Stimulated activated CD8-positive, alpha-beta memory T cell treated with anti-CD3 and anti-CD28 coated beads, Interleukin-15, amount 100 ng/mL, for 24 hours (primary cell): Measurements from ENCODE around the gene ZNF678.
"Not testable (repeated sequence)": the region's sequence is repeated elsewhere in the genome, so short reads cannot be mapped to it uniquely, and the experiment has no call there.

Experiments used
- DNase-seq: peaks from one replicate; pipeline ENCODE4 v3.0.0-alpha.2; 2020; ENCODE audit warnings: low read depth

Gene ZNF678

DNA sequence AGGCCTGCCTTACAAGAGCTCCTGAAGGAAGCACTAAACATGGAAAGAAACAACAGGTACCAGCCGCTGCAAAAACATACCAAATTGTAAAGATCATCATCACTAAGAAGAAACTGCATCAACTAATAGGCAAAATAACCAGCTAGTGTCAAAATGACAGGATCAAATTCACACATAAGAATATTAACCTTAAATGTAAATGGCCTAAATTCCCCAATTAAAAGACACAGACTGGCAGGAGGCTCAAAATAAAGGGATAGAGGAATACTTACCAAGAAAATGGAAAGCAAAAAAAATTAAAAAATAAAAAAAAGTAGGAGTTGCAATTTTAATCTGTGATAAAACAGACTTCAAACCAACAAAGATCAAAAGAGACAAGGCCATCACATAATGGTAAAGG lies 11.5 kb upstream of the ZNF678 start:
- not testable (repeated sequence) for DNase-seq

DNA sequence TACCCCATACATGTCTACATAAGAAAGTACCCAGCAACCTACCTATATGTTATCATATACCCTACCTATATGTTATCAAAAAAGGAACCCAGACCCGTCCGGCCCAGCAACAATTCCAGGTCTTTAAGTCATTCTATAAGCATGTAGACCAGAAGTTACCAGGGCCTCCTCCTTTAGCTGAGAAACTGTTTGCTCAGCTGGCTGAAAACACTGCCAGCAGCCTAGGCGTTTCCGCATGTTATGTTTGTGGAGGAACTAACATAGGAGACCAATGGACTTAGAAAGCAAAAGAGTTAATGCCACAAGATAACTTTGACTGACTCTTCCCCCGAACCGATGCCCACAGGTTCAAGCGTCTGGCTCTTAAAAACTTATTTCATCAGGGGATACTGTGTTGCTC lies 7.1 kb upstream of the ZNF678 start:
- no peak for DNase-seq

DNA sequence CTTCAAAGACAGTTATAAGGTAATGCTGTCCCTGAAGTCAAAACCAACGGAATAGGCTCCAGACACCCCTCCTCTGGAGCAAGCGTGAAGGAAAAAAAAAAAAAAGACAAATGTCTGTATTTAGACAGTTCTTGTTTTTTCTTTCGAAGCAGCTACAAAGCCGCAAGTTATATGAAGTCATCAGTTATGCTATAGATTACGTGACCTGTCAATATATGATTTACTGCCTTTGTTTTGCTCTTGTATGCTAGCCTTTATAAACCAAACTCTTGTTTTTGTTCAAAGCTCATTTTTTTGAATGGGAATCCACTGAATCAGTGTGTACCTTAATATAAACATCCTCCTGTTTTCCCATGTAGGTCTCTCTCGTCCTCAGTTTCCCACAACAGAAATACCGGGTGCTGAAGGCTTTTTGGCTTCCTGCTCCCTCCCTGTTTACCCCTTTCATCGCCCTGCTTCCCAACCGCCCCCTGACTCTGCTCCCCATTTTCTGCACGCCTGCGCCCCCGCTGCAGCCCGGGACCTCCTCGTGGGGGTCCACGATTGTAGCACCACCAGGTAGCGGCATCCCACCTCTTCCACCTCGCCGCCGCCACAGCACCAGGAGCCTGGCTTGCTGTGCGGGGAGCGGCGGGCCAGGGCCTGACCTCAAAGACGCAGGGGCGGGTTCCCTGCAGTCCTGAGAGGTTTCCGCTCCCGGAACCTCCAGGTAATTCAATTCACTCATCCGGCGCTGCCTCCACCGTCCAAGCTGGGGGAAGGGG lies 5.2 kb upstream of the ZNF678 start:
- DNase-seq, result no peak

DNA sequence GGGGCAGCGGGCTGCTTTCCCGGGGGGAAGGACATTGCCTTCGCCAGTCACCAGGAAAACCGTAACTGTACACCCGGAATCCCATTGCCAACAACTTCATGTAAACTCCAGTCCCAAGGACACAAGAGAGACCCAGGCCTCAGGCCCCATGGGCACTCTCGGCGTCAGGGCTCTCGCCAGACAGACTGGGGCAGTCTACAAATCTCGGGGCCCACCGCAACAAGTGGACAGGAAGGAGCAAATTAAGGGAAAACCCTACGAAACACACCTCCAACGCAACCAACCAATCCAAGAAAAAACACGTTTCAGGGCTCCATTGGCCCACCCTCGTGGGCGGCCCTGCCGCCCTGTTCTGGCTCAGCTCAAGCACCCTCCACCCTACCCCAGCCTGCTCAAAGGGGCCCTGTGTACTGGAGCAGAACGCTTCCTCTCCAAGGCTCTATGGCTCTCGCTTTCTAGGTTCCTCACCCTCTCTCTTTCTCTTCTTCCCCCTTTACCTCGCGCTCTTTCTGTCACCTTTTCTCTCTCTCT lies 4.6 kb upstream of the ZNF678 start:
- DNase-seq, result no peak

DNA sequence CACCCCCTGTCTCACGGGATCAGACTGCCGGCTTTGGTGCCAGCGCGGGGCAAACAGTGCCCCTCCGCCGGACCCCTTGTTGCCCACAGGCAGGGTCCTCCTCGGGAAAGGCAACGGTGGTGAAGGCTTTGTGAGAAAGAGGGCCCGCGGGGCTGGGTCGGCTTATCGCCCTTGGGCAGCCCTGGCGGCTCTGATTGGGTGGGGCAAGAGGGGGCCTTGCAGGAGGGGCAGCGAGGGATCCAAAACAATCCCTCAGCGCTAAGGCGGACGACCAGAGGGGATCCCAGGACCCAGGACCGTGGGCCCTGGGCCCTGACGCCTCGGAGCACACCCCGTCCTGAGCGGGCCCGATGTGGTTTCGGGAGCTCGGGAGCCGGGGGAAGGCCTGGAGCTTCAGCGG lies 3.9 kb upstream of the ZNF678 start:
- no peak for DNase-seq

DNA sequence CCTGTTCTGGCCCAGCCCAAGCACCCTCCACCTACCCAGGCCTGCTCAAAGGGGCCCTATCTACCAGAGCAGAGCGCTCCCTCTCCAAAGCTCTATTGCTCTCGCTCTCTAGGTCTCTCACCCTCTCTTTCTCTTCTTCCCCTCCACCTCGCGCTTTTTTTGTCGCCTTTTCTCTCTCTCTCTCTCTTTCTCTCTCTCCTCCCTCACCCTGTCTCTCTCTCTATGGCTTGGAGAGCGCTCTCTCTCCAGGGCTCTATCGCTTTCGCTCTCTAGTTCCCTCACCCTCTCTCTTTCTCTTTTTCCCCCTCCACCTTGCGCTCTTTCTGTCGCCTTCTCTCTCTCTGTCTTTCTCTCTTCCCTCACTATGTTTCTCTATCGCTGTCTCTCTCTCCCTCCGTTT lies 3.4 kb upstream of the ZNF678 start:
- no peak for DNase-seq

DNA sequence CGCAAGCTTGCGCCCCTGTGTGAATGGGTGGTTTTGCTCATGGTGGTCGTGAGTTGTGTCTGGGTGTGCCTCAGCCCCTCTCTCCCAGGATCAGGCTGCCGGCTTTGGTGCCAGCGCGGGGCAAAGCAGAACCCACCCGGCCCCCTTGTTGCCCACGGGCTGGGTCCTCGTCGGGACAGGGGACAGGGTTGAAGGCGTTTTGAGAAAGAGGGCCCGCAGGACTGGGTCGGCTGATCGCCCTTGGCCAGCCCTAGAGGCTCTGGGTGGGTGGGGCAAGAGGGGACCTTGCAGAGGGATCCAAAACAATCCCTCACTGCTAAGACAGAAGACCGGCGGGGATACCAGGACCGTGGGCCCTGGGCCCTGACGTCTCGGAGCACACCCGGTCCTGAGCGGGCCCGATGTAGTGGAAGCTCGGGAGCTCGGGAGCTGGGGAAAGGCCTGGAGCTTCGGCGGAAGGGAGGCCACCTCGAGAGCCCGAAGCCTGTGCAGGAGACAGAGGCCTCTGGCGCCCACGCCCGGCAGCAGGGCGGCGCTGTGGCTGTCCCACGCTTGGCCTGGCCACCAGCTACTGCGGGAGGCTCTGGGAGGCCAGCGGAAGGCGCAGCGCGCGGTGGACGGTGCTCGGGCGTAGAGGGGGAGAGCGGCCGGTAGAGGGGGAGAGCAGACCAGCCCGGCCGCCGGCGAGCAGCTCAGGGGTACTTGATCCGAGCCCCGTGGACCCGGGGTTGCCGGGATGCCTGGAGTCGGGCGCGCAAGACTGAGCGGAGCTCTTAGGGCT lies 2.8 kb upstream of the ZNF678 start:
- DNase-seq, result no peak

DNA sequence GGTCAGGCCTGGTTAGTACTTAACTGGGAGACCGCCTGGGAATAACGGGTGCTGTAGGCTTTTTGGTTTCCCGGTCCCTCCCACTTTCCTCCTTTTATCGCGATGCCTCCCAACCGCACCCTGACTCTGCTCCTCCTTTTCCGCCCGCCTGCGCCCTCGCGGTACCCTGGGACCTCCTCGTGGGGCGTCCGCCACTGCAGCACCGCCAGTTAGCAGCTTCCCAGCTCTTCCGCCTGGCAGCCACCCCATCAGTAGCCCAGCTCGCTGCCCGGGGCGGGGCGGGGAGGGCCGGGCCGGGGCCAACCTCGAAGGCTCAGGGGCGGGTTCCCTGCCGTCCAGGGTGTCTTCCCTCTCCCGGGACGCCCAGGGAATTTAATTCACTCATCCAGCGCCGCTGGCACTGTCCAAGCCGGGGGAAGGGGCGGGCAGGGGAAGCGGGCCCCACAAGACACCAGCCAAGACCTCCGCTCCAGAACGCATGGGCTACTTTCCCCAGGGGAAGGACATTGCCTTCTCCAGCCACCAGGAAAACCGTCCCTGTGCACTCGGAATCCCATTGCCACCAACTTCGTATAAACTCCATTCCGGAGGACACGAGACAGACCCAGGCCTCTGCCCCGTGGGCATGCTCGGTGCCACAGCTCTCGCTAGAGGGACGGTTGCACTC lies 2.0 kb upstream of the ZNF678 start:
- DNase-seq, result no peak

DNA sequence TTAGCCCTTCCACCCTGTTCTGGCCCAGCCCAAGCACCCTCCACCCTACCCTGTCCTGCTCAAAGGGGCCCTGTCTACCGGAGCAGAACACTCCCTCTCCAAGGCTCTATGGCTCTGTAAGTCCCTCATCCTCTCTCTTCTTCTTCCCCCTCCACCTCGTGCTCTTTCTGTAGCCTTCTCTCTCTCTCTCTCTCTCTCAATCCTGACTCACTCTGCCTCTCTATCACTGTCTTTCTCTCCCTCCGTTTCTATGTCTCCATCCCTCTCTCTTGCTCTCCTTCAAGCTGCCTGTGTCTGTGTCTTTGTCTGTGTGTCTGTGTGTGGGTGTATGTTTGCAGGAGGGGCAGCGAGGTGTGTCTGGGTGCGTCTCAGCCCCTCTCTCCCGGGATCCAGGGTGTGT lies 1.3 kb upstream of the ZNF678 start:
- DNase-seq, result no peak

DNA sequence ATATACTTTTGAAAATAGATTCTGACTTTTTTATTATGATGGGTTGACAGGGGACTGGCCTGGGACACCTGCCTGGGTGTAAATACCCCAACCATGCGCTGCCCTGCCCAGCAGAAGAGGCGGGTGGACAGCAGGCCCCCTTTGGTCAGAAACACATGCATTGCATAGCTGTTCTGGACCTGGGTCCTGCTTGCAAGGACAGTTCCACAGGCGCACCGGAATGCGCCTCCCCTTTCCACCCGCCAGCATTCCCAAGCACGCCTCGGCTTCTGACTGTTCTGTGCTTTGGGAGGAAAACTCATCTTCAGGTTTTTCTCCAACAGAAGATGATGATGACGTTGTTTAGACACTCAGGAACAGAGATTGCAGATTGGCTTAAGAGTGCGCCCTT lies 428 bp upstream of the ZNF678 start:
- no peak for DNase-seq

DNA sequence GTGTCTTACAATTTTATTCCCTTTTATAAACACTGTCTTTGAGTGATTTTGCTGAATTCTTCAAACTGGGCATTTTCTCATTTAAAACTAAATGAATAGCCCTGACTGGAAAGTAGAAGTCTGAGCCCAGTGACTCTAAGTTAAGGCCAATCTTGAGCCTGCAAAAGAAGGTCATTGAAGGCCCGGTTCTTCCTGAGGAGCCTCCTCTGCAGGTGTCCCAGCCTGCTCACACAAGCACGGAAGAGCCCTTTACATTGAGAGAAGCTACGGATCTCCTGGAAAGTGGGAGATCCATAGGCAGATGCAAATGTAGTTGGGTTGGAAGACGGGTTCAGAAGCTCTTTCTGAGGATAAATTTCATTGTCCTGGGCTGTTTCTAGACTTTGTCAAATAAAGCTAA lies 3.9 kb downstream of the ZNF678 start:
- DNase-seq, result no peak

DNA sequence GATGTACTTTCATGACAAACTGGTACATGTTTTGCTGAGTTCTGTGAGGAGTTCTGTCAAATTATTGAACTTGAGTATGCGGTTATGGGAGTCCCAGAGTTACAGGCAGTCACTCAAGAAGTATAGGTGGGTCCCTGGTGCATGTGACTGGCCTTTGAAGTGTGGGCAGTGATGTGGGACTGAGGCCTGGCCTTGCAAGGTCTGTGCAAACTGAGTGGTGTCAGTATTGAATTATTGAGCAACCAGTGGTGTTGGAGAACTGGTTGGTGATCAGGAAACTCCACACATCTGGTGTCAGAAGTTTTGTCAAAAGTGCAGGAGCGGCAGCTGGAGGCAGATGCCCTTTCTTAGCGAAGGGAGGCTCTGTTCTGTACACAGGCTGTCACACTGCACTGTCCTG lies 5.2 kb downstream of the ZNF678 start:
- no peak for DNase-seq

DNA sequence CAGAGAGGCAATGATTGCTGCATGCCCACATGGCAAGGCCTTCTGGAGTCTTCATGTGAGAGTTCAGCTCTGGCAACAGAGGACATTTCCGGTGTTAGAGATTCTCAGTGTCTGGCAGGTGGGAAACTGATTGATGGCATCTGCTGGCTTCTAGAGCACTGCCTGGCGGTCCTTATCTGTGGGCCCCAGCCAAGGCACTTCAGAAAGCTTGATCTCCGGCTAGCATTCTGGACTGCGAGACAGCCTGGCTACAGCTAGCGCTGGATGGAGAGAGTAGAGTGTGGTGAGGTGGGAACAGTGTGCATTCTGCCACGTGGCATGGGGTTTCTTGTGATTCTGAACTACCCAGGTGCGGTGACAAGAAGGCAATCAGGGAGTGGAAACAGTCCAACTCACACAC lies 9.4 kb downstream of the ZNF678 start:
- DNase-seq, result no peak

DNA sequence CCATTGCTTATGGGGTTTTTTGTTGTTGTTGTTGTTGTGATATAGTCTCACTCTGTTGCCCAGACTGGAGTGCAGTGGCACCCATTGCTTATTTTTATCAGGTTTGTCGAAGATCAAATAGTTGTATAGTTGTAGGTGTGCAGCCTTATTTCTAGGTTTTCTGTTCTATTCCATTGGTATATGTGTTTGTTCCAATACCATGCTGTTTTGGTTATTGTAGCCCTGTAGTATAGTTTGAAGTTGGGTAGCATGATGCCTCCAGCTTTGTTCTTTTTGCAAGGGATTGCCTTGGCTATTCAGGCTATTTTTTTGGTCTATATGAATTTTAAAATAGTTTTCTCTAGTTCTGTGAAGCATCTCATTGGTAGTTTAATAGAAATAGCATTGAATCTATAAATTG lies 11.6 kb downstream of the ZNF678 start:
- DNase-seq, result no peak

DNA sequence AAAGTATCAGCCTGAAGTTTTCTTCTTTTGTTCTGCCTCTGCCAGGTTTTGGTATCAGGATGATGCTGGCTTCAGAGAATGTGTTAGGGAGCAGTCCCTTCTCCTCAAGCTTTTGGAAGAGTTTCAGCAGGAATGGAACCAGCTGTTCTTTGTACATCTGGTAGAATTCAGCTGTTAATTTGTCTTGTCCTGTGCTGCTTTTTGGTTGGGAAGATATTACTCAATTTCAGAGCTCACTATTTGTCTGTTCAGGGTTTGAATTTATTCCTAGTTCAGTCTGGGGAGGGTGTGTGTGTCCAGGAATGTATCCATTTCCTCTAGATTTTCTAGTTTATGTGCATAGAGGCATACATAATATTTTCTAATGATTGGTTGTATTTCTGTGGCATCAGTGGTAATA lies 12.8 kb downstream of the ZNF678 start:
- no peak for DNase-seq

DNA sequence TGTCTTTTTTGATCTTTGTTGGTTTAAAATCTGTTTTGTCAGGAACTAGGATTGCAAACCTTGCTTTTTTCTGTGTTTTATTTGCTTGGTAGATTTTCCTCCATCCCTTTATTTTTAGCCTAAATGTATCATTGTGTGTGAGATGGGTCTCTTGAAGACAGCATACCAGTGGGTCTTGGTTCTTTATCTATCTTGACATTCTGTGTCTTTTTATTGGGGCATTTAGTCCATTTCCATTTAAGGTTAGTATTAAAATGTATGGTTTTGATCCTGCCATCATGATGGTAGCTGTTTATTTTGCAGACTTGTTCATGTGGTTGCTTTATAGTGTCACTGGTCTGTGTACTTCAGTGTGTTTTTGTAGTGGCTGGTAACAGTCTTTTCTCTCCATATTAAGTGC lies 14.1 kb downstream of the ZNF678 start:
- DNase-seq, result no peak

DNA sequence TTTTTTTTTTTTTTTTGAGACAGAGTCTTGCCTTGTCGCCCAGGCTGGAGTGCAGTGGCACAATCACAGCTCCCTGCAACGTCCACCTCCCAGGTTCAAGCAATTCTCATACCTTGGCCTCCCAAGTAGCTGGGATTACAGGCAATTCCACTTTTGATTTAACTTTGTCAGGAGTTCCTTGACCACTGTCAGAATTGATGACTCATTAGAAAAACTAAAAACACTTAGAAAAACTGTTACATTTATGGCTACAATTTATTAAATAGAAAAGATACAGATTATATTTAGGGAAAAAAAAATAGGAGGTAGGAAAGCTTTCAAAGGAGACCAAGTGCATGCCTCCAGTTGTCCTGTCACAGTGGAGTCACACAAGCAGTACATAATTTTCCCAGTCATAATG lies 20.0 kb downstream of the ZNF678 start:
- no peak for DNase-seq

DNA sequence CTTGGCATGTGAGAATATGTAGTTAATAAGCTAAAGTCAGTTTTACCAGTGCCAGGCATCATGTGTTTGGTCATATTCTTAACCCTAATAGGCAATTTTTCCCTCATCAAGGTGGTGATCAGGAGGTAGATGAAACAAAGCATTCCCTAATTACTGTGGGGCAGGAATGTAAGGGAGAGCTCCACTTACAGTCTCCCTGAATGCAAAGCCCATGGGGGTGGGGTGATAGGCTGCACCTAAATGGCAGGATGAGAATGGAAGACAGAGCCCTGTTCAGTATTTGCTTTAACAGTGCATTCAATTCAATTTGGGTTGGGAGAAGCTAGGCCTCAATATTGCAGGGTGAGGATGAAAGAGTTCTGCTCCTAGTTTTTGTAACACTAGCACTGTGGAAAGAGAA lies 23.4 kb downstream of the ZNF678 start:
- DNase-seq, result no peak

DNA sequence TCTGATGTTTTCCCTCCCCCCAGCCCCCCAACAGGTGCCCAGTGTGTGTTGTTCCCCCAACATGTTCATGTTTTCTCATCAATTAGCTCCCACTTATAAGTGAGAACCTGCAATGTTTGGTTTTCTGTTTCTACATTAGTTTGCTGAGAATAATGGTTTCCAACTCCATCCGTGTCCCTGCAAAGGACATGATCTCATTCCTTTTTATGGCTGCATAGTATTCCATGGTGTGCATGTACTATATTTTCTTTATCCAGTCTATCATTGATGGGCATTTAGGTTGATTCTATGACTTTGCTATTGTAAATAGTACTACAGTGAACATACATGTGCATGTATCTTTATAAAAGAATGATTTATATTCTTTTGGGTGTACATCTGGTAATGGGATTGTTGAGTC lies 24.6 kb downstream of the ZNF678 start:
- DNase-seq, result no peak

DNA sequence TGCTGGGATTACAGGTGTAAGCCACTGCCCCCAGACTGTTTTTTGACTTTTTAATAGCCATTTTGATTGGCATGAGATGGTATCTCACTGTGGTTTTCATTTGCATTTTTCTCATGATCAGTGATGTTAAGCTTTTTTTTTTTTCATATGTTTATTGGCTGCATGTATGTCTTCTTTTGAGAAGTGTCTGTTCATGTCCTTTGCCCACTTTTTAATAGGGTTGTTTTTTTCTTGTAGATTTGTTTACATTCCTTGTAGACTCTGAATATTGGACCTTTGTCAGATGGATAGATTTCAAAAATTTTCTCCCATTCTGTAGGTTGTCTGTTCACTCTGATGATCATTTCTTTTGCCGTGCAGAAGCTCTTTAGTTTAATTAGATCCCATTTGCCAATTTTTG lies 25.4 kb downstream of the ZNF678 start:
- DNase-seq, result not testable (repeated sequence)

DNA sequence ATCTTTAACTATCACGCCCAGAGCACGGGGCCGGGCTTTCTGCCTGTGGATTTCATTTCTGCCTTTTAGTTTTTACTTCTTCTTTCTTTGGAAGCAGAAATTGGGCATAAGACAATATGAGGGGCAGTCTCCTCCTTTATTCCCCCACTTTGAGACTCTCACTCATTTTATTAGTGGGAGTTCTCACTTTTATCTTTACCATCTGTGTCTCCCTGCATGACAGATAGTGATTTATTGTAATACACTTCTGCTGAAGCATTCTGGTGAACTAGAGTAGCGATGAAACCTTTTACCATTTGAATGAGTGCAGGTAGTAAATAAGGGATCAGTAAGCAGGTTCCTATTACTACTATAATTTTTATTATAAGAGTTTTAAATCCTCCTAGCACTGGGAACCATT lies 26.4 kb downstream of the ZNF678 start:
- DNase-seq, result not testable (repeated sequence)

DNA sequence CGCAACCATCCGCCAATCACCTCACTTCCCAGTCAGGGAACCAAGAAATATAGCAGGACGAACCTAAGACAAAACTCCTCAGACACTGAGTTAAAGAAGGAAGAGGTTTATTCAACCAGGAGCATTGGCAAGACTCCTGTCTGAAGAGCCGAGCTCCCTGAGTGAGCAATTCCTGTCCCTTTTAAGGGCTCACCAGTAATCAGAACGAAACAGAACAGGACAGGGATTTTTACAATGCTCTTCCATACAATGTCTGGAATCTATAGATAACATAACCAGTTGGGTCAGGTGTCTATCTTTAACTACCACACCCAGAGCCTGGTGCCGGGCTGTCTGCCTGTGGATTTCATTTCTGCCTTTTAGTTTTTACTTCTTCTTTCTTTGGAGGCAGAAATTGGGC lies 32.9 kb downstream of the ZNF678 start:
- DNase-seq, result not testable (repeated sequence)

DNA sequence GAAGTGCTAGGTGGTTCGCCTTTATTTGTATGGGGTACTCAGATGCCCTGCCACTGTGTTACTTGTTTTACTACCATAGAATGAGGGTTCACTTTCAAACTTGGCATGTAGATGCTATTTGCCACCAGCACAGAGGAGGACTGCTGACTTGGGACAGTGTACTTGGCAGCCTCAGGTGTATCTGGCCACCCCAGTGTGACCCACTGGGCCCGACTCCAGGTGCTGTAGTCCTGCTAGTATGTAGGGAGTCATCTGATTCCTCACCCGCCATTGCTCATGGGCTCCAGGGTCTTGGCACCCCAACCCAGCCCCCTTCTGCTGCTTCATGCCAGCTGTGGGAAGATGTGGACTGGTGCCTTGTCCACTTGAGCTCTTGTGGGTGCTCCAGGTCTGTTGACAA lies 40.0 kb downstream of the ZNF678 start:
- no peak for DNase-seq
